SKM-1 (cell line): ENCODE measurements around the gene NQO1.

Experiments
- DNase-seq: peaks from one replicate; lab custom pipeline; 2025; ENCODE audit not compliant: unreplicated experiment; lab: John Stamatoyannopoulos, UW

NQO1 gene

GRCh38 chr16:69707920-69708683 lies 18.3 kb downstream of the NQO1 start:
- no peak for DNase-seq

DNA sequence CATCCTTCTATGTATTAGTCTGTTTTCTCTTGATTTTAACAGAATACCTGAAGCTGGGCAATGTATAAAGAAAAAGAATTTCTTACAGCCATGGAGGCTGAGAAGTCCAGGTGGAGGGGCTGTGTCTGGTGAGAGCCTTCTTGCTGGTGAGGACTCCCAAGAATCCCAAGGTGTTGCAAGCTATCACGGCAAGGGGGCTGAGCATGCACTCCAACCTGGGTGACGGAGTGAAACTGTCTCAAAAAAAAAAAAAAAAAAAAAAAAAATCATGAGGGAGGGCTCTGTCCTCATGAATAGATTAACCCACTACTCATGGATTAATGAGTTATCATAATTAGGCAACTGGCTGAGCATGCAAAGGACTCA lies 19.4 kb downstream of the NQO1 start:
- no peak for DNase-seq

- DNase-seq, result no peak
These were observed 19.9 kb downstream of the NQO1 start for GRCh38 chr16:69706256-69706974.

GRCh38 chr16:69703638-69704037 lies 22.7 kb downstream of the NQO1 start:
- DNase-seq, result no peak

DNA sequence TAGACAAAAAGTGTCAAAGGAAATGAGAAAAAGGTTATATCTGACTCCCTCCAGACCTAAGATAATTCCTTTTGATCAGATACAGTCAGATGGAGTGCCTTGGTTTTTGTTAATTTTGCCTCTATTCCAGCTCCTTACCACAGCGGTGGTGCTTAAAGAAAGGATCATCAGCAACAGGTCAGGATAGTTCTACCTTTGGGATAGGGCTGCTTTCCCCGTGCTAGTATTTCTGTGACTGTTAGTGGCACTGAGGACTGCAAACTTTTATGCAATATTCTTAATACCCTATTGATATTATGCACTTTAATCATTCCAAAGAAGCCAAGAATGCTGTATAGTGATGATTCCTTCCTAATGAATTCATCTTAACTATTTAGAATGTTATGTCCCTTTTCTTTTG lies 24.5 kb downstream of the NQO1 start:
- DNase-seq, result no peak

DNA sequence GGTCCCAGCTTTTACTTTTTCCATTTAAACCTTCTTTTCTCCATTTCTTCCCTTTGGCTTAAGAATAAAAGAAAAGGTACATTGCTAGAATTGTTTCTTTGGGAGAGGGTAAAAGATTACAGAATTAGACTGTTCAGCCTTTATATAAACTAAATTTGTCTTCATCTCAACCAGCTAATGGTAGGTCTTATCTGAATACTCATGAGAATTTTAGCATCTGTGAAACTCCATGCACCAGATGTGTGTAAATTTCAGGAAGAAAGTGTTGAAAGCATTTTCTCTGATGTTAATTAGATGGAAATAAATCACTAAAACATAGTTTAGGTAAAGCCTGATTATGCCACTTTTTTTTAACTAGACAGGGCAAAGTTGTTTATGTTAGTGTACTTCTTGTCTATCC lies 24.9 kb downstream of the NQO1 start:
- no peak for DNase-seq

- no peak for DNase-seq
These were observed 26.4 kb downstream of the NQO1 start for GRCh38 chr16:69699915-69700314.

DNA sequence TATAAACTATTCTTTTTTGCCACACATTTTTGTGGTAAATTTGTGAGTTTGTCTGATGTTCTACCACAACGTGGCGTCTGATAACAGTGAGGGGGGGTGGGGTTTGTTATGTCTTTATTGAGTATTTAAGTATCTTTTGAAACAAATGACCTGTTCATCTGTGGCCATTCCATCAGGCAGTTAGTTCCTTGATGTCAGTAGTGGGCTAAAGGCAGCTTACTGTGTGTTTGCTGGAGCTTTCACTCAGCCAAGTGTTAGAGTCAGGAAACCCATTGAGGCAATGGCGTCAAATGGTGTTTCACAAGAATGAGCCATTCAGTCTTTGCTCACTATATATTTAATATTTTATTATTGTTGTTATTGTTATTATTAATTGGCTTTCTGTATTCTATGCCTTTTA lies 28.0 kb downstream of the NQO1 start:
- no peak for DNase-seq

DNA sequence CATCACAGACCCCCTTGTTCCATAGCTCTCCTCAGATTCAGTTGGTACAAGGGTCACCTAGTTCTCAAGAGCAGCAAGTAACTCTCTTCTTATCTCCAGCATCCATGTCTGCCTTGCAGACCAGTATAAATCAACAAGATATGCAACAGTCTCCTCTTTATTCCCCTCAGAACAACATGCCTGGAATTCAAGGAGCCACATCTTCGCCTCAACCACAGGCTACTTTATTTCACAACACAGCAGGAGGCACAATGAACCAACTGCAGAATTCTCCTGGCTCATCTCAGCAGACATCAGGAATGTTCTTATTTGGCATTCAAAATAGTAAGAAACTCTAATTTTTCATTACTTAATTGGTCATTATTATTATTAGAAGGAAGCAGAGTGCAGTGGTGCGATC lies 32.4 kb downstream of the NQO1 start:
- no peak for DNase-seq

- no peak for DNase-seq
These were observed 34.1 kb downstream of the NQO1 start for GRCh38 chr16:69691980-69692911.

DNA sequence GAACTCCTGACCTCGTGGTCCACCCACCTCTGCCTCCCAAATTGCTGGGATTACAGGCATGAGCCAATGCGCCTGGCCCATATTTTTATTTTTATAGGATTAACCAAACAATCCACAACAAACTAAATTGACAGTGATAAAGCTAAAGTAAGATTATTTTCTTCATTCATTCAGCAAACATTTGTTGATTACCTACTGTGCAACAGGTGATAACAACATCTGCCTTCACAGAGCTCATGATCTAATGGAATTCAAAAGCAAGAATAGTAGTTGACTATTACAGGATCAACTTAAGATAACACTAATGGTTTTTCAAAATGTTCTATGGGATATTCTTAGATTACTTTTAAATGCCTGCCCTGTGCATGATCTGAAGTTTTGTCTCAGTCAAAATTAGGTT lies 37.8 kb downstream of the NQO1 start:
- DNase-seq, result no peak

- no peak for DNase-seq
These were observed 46.0 kb downstream of the NQO1 start for GRCh38 chr16:69680358-69680757.

DNA sequence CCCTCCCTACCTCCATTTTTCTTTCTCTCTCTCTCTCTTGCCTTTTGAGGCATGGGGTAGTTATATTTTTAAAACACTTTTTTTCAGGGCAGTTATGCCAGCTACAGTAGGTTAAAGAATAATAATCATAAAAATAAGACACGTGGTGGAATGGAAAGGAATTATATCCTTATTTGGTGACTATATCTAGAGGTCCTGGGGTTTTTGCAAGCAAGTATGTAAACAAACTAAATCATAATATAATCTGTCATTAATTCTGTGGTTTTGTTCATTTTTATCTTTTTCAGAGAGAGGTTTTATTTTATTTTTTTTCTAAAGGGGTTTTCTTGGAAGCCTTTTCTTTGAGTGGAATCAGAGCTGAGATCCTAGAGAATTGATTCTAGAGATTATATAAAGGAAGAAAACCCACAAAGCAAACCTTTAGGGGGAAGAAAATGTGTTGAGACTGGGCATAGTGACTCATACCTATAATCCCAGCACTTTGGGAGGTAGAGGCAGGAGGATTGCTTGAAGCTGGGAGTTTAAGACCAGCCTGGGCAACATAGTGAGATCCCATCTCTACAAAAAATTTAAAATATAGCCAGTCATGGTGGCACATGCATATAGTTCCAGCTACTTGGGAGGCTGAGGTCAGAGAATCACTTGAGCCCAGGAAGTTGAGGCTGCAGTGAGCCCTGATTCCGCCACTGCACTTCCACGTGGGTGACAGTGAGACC lies 53.2 kb downstream of the NQO1 start:
- DNase-seq, result no peak

DNA sequence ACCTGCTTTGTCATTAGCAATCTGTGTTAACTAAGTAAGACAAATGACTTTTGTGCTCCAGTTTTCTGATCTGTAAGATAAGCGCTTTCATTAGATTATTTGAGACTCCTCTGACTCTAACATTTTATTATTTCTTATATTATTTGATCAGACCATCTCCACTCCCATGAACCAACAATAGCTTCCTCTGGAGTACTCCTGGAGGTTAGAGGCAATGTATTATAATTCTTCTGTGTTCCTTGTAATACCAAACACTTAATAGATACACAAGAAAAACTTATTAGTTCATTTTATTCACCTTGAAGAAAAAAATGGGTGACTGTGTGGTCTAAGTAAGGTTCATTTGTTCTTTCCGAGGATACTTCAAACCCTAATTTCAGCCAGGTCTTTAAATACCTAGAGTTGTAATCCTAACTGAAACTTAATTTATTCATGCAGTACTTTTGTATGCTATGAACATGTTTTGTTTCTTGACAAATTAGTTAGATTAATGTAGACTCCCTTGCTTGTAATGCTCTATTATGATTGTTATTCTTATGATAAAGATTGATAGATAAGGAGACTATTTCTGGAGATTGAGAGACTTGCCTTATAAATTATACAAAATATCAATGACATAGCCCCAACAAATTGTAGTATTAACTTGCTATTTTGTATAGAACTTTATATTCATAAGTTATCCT lies 53.9 kb downstream of the NQO1 start:
- DNase-seq, result no peak

DNA sequence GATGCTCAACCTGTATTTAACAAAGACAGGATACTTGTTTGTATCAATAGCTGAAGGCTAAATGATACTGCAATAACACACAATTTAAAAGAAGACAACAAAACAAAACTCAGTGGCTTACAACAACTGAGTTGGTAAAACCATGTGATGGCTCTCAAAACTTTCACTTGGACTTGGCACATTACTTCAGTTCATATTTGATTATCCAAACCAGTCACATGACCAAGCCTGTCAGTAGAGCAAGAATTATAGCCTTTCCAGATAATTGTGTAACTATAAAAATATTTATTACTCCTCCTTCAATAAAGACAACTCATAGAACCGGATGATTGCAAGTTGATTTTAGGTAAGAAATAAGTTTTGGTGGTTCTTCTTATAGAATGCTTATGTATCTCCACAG lies 56.8 kb downstream of the NQO1 start:
- DNase-seq, result no peak

DNA sequence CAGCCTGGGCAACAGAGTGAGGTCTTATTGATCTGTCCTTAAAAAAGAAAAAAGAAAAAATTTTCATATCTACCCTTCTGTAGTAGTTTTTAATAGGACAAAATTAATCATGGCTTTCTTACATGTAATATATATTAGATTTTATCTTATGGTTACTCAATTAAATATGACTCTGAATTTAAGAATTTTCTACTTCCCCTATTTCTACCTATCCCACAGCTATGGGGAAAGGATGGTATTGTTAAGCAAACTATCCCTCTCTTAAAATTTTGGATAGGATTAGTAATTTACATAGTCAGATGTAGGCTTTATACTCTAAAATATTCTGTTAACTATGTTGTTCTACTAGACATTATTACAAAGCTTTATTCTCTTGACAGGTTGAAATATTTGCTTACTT lies 62.5 kb downstream of the NQO1 start:
- DNase-seq, result no peak

- no peak for DNase-seq
These were observed 63.5 kb downstream of the NQO1 start for GRCh38 chr16:69662901-69663300.

DNA sequence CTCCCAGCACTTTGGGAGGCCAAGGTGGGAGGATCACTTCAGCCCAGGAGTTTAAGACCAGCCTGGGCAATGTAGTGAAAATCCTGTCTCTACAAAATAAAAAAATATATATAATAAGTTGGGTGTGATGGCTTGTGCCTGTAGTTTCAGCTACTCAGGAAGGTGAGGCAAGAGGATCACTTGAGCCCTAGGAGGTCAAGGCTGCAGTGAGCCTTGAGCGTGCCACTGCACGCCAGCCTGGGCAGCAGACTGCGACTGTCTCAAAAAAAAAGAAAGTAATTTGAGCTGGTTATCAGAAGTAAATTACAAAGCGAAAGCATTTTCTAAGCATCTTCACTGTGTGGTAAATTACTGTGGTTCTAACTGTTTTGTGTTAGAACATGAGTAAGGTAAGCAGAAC lies 66.2 kb downstream of the NQO1 start:
- no peak for DNase-seq
